ENCODE results near the gene PLSCR4.
"Not testable (repeated sequence)": the region's sequence is repeated elsewhere in the genome, so short reads cannot be mapped to it uniquely, and the experiment has no call there.

PLSCR4 gene

GRCh38 chr3:146246526-146246925, 4.4 kb downstream of the PLSCR4 start:
- no peak for DNase-seq

- DNase-seq: no peak
Observed at GRCh38 chr3:146243559-146243958, 7.3 kb downstream of the PLSCR4 start.

DNA sequence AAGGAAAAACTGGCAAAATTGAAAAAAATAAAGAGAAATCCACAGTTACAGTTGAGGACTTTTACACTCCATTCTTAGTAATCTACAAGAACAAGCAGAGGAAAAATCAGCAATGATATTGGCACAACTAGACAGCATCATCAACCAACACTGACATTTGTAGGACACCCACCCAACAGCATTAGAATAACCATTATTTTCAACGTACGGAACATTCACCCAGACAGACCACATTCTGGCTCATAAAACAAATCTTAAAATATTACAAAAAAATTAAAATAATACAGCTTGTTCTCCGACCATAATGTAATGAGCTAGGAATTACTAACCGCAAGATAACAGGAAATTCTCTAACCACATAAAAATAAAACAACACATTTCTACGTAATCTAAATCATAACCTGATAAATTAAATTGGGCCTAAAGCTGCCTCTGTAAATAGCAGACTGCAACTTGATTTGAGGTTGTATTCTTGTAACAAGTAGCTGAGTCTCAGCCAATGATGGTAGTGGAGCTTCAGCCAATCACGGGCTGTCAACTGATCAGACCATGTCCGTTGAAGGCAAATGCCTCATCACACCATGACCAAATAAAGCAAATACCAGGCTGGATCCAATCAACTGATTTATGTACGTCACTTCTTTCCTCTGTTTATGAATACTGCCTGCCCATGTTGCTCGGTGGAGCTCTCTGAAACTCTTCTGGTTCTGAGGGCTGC, 9.2 kb downstream of the PLSCR4 start:
- DNase-seq: no peak

DNA sequence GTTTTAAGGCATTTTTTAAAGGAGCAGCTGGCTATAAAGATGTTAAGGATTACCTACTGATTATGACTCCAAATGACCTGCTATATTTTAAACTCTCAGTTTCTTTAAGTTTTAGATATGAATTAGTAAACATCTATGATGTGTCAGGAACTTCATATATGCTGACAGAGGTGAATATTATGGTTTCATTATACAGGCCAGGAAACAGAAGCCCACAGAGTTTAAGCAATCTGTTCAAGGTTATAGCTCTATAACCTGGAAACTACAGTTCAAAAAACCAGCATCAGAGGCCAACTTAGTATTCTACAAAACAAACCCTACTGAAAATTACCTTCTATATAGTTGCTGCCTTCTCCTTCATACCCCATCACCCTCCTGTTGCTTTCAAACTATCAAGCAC, 17.4 kb downstream of the PLSCR4 start:
- DNase-seq: no peak

DNA sequence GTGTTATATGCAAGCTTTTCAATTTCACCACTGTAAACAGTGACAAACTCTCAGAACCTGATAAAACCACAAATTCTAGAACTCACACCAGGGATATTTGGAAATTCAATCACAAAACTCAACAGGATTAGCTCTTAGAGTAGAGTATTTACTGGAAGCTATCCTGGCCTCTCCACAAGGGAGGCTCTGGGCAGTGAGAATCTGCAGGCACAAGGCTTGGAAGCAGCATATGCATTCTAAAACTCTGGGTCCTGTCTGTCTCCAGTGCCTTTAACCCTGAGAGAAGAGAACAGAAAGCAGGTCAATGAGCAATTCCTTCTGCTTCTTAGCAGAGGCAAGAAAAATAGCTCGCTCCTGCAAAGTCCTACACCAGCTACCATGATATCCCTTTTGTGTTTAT, 23.4 kb downstream of the PLSCR4 start:
- no peak for DNase-seq

DNA sequence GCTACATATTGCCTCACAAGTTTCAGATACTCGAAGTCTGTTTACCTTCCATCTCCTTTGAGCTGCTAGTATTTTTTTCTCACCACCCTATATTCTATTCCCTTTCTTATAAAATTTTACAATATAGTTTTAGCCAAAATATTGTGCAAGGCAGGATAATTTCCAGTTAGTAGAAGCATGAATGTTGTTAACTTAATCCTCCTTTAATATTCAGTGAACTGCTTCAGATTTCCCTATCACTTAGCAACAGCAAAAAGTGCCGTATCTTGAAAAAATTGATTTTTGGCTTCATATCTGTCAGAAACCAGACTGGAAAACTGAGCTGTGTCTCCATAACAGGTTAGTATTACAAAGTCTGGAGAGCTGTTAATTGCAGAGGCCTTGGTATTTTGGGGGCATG, 24.0 kb downstream of the PLSCR4 start:
- DNase-seq: no peak

- DNase-seq: not testable (repeated sequence)
Observed at GRCh38 chr3:146225458-146225857, 25.4 kb downstream of the PLSCR4 start.

- no peak for DNase-seq
Observed at GRCh38 chr3:146223401-146224373, 27.2 kb downstream of the PLSCR4 start.

DNA sequence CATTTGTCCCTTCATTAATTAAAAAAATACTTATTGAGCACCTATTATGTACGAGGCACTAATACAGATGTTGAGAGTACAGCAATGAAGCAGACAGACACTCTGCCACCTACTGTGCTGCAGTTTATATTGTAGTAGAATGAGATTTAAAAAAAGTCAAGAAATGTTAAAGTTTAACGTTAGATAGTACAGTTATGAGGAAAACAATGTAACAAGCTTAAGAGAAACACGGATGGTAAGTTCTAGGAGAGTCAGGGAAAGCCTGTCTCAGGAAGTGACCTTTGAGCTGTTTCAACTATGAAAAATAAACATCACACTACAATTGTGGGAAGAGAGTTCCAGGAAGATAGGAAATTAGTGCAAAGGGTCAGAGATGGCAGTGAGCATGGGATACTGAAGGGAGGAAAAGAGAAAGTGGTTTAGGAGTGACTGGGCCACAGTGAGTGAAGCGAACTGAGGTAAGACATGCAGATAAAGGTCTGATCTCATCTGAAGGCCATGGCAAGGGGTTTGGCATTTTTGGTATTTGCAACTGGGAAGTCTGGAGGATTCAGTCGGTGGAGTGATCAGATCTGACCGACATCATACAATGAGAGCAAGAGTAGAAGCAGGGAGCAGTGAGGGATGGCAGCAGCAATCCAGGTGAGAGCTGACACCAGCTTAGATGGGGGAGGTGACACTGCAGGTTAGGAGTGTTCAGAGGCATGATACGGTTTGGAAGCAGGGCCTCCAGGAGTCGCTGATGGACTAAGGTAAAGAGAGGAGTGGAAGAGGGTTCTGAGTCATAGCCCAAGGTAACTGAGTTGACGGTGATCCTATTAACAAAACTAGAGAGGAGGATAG, 28.5 kb downstream of the PLSCR4 start:
- DNase-seq: no peak

- no peak for DNase-seq
Observed at GRCh38 chr3:146221276-146221675, 29.6 kb downstream of the PLSCR4 start.

DNA sequence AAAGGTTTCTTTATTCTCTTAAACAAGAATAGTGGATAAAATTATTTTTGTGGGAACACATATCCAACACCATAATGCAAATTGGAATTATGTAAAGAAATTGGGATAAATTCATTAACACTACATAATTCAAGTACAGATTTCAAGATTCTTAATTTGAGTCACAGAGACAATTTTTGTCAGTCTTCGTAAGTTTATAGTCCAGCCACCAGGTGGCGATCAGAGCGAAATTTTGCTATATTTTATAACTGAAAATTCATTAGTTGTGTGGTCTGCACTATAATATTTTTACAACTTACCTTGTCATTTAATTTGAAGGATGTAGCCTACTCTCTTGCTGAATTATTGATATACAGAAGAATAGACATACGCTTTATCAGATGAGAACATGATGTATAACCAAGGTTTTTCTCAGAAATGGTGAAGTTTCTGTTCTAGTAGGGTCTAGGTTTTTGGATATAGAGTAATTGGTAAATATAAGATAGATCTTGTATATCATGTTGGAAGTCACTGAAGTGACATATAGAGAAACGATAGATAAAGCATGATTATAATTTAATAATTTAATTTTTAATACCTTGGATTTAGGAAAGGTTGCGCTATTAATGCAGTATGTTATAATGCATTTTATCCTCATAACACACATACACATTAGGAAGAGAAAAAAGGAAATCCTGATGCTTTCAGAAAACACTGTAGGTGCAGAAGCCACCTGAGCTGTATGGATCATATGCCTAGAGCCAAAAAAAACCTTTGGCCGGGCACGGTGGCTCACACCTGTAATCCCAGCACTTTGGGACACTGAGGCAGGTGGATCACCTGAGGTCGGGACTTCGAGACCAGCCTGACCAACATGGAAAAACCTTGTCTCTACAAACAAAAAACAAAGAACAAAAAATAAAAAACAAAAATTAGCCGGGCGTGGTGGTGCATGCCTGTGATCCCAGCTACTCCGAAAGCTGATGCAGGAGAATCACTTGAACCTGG, 31.7 kb downstream of the PLSCR4 start:
- DNase-seq: peak; percentile 7

DNA sequence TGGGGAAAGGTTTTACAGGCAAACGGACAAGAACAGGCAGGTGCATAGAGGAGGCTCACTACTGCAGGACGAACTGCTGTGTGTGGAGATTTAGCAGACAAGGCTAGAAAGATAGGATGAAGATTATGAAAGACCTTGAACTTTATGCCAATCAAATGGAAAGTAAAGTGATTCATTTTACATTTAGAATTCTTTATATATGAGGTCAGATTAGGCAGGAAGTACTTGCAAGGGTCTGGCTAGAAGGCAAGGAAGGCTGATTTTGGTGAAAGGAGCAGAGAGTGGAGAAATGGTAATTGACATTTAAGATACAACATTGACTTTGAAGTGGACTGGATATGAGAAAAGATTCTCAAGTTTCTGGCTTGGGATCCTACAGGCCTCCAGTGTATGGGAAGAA, 33.6 kb downstream of the PLSCR4 start:
- DNase-seq: no peak

DNA sequence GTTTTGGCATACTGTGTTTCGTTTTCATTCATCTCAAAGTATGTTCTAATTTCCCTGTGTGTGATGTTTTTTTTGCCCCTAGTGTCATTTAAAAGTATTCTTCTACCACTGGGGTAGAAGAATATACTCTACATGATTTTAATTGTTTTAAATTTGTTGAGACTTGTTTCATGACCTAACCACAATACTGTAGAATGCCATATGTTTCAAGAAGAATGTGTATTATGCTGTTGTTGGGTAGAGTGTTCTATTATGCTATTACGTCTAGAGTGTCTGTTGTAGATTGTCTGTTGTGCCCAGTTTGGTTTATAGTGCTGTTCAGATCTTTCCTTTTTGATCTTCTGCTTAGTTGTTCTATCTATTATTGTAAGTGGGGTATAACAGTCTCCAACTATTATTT, 36.4 kb downstream of the PLSCR4 start:
- no peak for DNase-seq

DNA sequence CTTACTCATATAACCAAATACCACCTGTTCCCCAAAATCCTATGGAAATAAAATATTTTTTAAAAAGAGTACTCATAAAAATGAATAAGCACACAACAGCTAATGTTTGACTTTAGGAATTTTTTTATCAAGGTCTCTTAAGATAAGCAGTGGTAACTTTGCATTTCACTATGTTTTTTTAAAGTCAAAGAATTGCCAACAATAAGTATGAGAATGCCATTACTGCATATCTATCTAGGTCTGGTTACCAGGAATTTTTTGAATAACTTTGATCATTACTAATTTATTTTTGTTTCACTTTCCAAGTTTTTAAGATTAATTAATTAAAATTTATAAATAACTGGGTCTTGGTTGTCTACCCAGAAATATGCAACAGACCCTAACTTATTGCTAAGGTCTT, 41.5 kb downstream of the PLSCR4 start:
- no peak for DNase-seq

DNA sequence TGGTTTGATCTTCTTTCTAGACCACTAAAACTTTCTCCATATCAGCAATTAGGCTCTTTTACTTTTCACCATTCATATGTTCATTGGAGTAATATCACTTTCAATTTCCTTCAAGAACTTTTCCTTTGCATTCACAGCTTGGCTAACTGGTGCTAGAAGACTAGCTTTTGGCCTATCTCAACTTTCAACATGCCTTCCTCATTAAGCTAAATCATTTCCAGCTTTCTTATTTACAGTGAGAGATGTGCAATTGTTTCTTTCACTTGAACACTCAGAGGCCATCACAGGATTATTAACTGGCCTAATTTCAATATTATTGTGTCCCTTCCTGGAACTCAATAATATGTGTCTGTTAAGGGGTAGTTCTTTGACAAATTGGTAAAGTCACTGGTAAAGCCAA, 47.1 kb downstream of the PLSCR4 start:
- no peak for DNase-seq

- DNase-seq: no peak
Observed at GRCh38 chr3:146200461-146201220, 50.3 kb downstream of the PLSCR4 start.

GRCh38 chr3:146199762-146200161, 51.1 kb downstream of the PLSCR4 start:
- no peak for DNase-seq

DNA sequence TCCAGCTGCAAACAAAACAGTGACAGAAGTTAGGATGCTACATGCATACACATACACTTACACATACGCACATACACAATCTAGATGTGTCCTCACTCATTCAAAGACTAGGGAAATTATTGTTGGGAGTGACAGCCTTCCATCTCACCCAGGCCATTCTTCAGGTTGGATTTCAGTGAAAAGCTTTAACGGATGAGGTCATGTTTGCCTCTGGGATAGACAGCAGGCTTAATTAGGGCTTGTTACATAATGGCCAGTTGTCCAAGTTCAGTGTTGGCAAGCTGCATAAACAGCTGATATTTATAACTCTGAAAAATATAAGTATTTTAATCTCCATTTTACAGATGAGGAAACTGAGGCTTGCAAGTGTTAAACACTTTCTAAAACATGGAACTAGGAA, 54.1 kb downstream of the PLSCR4 start:
- no peak for DNase-seq

DNA sequence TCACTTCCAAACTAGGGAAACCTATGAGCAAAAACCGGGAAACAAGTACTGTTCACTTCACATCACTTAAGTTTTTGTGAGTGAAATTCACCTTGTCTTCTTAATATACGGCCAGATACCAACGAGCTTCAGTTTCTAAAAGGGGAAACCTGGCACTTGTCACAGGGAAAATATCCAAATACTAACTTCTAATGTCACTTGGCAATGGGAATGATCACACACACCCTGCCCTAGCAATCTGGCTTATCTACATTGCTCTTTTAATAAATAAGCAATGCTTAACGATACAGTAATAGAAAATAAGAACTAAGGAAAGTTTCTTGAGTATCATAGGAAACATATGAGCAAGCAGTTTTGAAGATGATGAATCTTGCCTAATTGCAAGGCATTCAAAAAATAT, 55.3 kb downstream of the PLSCR4 start:
- no peak for DNase-seq

DNA sequence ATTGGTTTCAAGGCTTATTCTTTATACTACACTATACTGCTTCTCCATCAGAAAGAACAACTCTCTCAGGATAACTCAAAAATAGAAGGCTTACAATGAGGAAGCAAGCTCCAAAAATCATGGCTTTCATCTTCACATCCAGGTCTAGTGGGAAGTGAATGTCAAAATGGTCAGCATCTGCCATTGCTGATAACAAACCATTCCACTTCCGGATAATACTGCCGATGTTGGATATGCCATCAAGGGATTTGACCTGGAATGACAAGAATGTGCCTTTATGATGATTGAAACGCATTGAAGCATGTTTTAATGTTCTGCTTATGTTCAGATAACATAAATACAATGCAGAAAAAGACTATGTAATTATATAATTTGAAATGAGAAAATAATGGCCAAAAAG, 55.9 kb downstream of the PLSCR4 start:
- DNase-seq: no peak

- no peak for DNase-seq
Observed at GRCh38 chr3:146191051-146191450, 59.9 kb downstream of the PLSCR4 start.
